DMS114 treated with DMSO at 0.1 percent for 48 hours (cell line): ENCODE results near the gene ZNF385C.

ENCODE experiments used
- DNase-seq: peaks from one replicate; lab custom pipeline; 2025; ENCODE audit not compliant: unreplicated experiment; lab: John Stamatoyannopoulos, UW

Gene ZNF385C

DNA sequence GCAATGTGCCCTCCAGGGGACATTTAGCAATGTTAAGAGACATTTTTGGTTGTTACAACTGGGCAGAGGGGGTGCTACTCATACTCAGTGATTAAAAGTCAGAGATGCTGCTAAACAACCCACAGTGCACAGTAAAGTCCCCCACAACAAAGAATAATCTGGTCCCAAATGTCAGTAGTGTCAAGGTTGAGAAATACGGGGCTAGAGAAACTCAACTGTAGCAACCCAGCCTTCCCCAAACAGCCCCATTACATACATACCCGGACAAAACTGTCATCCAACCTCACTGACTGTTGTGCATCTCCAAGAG, 101.5 kb downstream of the ZNF385C start:
- DNase-seq = no peak

DNA sequence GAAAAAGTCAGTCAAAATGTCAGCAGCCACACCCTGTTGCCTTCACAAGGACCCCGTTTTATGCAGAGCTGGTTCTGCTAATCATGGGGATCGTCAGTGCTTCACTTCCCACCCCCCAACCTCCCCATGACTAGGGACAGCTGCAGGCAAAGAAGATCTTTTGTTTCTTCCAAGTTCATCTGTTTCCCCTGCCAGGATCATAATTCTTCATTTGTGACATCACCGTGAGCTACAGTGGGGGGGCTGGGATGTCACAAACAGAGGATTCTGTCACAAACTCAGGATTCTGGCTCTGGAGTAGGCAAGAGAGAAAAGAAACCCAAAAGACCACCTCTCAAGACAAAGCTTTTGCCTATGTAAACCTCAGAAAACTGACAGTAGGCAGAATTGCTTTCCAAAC, 105.7 kb downstream of the ZNF385C start:
- no peak for DNase-seq

DNA sequence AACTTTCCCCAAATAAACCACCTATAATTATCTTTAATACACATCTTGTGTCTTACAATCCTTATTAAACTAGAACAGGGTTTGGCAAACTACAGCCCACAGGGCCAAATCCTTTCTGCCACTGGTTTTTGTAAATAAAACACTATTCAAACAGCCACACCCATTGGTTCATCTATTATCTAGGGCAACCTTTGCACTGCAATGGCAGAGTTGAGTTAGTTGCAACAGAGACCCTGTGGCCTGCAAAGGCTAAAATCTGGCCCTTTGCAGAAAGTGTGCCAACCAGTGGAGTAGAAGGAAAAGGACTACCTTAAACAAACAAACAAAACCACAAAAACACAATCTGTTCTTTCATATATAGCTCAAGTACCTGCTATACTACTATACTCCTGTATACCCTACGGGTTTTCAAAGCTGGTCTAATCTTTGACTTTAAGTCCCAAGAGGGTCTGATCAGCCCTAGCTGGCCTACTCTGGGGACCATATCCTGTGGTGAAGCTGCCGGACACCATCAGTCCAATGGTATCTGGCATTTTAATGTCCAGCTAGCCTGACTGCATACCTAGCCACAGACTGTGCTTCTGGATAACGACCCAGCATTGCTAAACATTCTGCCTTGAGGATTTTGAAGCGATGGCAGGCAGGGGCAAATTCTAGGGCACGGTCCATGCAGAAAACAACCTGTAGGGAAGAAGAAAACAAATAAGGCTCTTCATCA, 108.4 kb downstream of the ZNF385C start:
- DNase-seq = no peak

DNA sequence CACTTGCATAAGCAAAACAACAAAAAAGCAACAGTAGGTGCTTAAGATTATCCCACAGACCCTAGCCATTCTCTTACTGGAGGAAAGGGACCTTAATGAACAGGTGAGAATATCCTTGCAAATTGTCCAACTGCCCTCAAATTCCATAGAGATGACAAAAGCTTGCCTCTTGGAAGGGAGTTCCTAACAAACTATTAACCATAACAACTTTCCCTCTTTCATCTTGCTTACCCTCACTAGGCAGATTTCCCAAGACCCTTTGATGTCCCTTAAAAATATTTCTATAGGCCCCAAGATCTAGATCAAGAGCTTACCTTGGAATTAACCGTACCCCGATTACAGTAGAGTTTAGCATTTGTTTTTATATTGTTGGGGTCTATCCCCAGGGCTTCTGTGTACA, 109.9 kb downstream of the ZNF385C start:
- DNase-seq = no peak

- DNase-seq = no peak
Observed at GRCh38 chr17:41987642-41988041, 110.6 kb downstream of the ZNF385C start.

- DNase-seq = no peak
Observed at GRCh38 chr17:41986634-41987033, 111.6 kb downstream of the ZNF385C start.

DNA sequence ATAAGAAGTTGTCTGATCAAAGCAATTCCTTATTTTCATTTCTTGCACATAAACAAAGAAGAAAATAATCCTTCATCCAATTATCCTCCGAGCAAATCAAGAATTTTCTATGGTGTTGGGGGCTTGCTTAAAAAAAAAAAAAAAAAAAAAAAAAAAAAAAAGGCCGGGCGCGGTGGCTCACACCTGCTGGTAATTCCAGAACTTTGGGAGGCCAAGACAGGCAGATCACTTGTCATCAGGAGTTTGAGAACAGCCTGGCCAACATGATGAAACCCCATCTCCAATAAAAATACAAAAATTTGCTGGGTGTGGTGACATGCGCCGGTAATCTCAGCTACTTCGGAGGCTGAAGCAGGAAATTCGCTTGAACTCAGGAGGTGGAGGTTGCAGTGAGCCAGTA, 112.4 kb downstream of the ZNF385C start:
- no peak for DNase-seq

- no peak for DNase-seq
Observed at GRCh38 chr17:41984454-41984853, 113.8 kb downstream of the ZNF385C start.

DNA sequence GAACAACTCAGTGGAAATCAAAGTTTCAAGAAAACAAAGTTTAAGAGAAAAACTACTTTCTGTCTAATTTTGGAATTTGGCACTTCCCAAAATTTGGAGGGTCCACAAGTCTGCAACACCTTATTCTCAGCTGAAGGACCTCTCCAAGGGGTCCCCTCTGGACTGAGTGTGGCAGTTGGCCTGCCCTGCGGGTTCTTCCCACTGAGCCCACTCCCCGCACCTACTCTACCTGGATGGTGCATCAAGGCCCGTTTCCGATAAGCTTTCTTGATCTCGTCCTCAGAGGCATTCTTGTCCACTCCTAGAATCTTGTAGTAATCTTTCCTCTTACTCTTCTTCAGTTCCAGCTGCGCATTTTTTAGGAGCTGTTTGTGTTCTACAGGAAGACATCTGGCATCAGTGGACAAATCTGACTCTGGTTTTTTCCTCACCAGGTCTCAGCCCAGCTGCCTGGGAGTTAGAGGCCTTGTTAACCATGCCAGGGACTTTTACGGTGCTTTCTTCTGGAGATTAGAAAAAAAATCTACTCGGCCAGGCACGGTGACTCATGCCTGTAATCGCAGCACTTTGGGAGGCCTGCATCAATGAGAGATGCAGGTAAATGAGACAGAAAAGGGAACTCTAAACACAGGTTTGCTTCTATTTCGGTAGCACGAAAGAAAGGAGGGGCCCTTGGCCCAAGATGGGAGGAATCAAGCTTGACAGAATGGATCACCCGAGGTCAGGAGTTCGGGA, 116.1 kb downstream of the ZNF385C start:
- DNase-seq = no peak

GRCh38 chr17:41977991-41978390, 120.3 kb downstream of the ZNF385C start:
- no peak for DNase-seq

GRCh38 chr17:41976142-41976768, 122.0 kb downstream of the ZNF385C start:
- no peak for DNase-seq
